H7 (cell line): ENCODE measurements around the gene CSTPP1. TPM values are rescaled to one million over a fixed set of nuclear protein-coding genes. Genes with fewer than 3 reads are reported as not detected.
"Not testable (repeated sequence)": the region's sequence is repeated elsewhere in the genome, so short reads cannot be mapped to it uniquely, and the experiment has no call there.

Experiments used
- DNase-seq: peaks from one replicate; pipeline ENCODE4 v3.0.0; 2012
- H3K27me3 ChIP-seq: 2 replicates; pipeline ENCODE4 v1.6.0; 2011; ENCODE audit warnings: mild to moderate bottlenecking, low read length; ENCODE audit not compliant: control insufficient read depth, insufficient read depth
- H3K36me3 ChIP-seq: replicated peaks from 2 replicates; pipeline ENCODE4 v1.5.1; 2011; ENCODE audit warnings: low read length; ENCODE audit not compliant: control insufficient read depth, insufficient read depth
- H3K4me3 ChIP-seq: 2 replicates; pipeline ENCODE4 v1.5.1; 2011; ENCODE audit warnings: low read depth, mild to moderate bottlenecking, control low read depth, low read length, moderate library complexity; ENCODE audit not compliant: insufficient read depth
- total RNA-seq: library from RNA; depleted of rRNA; stranded (reverse); fragments of >200 nt; shearing (Covaris generic); gene quantifications from 2 replicates; pipeline ENCODE4 v1.2.3, GENCODE V29; 2014; rRNA removed

Gene CSTPP1
- total RNA-seq, 1 experiment from 2014 or later, result 29.3 TPM

DNA sequence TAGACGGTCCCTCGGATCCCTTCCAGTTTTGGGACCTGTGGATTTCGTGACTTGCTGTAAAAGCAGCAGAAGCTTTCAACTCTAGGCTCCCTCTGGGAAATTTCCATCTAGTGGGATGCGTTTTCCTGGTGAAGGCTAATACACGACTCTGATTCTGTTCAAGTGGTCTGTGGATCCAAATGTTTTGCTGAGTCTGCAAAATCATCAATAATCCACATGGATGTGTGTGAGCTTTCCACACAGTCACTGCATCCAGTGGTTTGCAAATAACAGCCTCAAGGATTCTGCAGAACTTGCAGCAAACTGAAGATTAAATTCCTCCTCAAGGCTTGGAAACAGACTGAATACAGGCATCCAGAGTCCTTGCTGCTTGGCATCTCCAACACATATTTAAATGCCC, 266.0 kb downstream of the CSTPP1 start:
- H3K27me3 ChIP-seq, result no peaks in the 10 kb centered on the region
- no peak overlapping the region for H3K4me3 ChIP-seq
- DNase-seq, result no peak
- no peaks in the 10 kb centered on the region for H3K36me3 ChIP-seq

GRCh38 chr11:47204637-47204989, 268.1 kb downstream of the CSTPP1 start:
- H3K36me3 ChIP-seq, result no peaks in the 10 kb centered on the region
- H3K27me3 ChIP-seq, result no peaks in the 10 kb centered on the region
- peak; percentile 69 for DNase-seq
- H3K4me3 ChIP-seq, result no peak overlapping the region

DNA sequence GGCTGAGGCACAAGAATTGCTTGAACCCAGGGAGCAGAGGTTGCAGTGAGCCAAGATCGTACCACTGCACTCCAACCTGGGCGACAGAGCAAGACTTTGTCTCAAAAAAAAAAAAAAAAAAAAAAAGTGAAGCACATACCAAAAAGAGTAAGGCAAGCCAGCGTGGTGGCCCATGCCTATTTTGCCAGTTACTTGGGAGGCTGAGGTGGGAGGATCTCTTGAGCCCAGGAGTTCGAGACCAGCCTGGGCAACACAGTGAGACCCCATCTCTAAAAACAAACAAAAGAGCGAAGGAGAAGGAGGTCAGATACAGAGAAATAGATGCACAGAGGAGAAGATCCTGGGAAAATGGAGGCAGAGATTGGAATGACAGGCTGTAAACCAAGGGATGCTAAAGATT, 270.0 kb downstream of the CSTPP1 start:
- not testable (repeated sequence) for H3K4me3 ChIP-seq, H3K27me3 ChIP-seq, H3K36me3 ChIP-seq, DNase-seq

DNA sequence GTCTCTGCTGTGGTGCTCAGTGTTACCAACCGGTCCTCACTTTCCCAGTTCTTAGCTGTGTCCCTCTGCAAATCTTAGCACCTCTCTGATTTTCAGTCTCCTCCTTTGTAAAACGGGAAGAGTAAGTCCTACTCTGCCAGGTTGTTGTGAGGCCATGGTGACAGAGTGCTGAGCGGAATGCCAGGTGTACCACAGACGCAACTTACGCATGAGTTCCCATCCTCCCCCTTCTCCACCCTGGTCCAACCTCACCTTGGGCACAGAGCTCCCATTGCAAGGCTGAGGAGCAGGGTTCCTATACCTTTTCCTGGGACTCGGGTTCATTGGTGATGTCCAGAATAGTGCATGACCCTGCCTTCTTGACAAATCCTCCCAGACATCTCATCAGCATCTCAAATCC, 270.9 kb downstream of the CSTPP1 start:
- no peaks in the 10 kb centered on the region for H3K27me3 ChIP-seq
- H3K4me3 ChIP-seq, result no peak overlapping the region
- no peak for DNase-seq
- no peaks in the 10 kb centered on the region for H3K36me3 ChIP-seq

DNA sequence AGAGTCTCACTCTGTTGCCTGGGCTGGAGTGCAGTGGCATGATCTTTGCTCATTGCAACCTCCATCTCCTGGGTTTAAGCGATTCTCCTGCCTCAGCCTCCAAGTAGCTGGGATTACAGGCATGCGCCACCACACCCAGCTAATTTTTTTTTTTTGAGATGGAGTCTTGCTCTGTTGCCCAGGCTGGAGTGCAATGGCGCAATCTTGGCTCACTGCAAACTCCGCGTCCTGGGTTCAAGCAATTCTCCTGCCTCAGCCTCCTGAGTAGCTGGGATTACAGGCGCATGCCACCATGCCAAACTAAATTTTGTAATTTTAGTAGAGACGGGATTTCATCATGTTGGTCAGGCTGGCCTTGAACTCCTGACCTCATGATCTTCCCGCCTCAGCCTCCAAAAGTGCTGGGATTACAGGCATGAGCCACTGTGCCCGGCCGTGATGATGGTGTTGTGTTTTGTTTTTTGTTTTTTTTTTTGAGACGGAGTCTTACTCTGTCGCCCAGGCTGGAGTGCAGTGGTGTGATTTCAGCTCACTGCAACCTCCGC, 271.5 kb downstream of the CSTPP1 start:
- H3K4me3 ChIP-seq, H3K27me3 ChIP-seq, H3K36me3 ChIP-seq, DNase-seq: not testable (repeated sequence)

DNA sequence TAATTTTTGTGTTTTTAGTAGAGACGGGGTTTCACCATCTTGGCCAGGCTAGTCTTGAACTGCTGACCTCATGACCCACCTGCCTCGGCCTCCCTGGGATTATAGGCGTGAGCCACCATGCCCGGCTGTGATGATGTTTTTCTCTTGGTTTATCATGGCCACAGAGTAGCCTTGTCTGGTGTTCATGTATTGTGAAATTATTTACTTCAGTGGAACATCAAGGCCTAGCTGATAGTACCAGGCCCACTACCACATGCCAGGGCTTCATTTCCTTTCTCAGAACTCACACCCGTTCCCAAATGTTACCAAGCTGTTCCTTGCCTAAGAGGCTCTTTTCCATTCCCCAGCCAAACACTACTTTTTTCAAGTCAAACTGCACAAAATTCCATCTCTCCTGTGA, 272.1 kb downstream of the CSTPP1 start:
- Histone ChIP-seq H3K4me3 (no peak overlapping the region), H3K36me3 (no peaks in the 10 kb centered on the region), H3K27me3 (no peaks in the 10 kb centered on the region)
- DNase-seq, result no peak

Other genes with a start within 250 kb of the CSTPP1 start
- 27.5 and 30.8 TPM in 2 replicates for gene ARHGAP1, start 236.1 kb upstream of the CSTPP1 start, total RNA-seq
- gene ZNF408, start 235.7 kb upstream of the CSTPP1 start, total RNA-seq, result 20.6 and 23.1 TPM in 2 replicates
- 0.33 TPM in 1 of 2 replicates, not detected in the other for gene F2, start 217.5 kb upstream of the CSTPP1 start, total RNA-seq
- gene CKAP5, start 90.5 kb upstream of the CSTPP1 start, total RNA-seq, result 81.8 and 152 TPM in 2 replicates
- gene LRP4, start 18.2 kb upstream of the CSTPP1 start, total RNA-seq, result 16.7 and 25.0 TPM in 2 replicates
- gene ARFGAP2, start 240.1 kb downstream of the CSTPP1 start, total RNA-seq, result 84.4 and 94.7 TPM in 2 replicates
- gene PACSIN3, start 249.7 kb downstream of the CSTPP1 start, total RNA-seq, result 67.6 and 76.2 TPM in 2 replicates